ENCODE results near the gene WFIKKN1. TPM values are rescaled to one million over a fixed set of nuclear protein-coding genes. Genes with fewer than 3 reads are reported as not detected.

The WFIKKN1 gene
- total RNA-seq, 2 donors from 2014 or later: 7.7 to 11.6 TPM

DNA sequence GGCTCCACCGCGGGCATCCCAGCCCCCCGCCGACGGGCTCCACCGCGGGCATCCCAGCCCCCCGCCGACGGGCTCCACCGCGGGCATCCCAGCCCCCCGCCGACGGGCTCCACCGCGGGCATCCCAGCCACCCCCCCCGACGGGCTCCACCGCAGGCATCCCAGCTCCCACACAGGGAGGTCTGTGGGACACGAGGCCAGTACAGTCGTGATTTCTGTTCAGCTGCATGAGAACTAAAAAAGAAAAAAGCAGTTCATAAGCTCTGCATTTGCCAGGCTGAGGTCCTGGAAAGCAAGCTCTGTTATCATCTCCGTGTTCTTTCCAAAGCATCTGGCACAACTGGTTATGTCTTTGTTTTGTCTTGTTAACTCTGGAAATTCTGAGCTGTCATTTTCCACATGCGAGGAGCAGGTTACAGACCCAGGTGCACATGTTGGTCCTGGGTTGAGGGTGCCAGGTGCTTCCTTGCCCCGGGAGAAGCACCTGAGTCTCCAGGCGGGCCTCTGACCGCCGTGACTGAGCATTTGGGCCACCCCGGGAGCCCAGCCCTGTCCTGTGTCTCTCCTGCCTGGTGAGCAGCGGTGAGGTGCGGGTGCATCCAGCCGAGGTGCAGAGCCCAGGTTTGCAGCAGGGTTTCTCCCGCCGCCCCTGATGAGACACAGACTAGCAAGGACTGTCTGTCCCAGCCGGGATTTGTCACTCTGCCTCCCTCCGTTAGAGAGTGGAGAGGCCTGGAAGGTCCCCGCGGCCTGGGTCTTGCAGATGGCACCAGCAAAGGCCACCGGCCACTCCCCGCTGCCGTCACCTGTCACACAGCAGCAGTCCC lies 9.9 kb upstream of the WFIKKN1 start:
- WGBS, 2 experiments (ENCODE audit: insufficient coverage in 1 of 2, insufficient read length in 1 of 2): 95 to 98% methylated on average over 20 to 35 of the region's 41 CpGs
- TF ChIP-seq, protein P1, sequence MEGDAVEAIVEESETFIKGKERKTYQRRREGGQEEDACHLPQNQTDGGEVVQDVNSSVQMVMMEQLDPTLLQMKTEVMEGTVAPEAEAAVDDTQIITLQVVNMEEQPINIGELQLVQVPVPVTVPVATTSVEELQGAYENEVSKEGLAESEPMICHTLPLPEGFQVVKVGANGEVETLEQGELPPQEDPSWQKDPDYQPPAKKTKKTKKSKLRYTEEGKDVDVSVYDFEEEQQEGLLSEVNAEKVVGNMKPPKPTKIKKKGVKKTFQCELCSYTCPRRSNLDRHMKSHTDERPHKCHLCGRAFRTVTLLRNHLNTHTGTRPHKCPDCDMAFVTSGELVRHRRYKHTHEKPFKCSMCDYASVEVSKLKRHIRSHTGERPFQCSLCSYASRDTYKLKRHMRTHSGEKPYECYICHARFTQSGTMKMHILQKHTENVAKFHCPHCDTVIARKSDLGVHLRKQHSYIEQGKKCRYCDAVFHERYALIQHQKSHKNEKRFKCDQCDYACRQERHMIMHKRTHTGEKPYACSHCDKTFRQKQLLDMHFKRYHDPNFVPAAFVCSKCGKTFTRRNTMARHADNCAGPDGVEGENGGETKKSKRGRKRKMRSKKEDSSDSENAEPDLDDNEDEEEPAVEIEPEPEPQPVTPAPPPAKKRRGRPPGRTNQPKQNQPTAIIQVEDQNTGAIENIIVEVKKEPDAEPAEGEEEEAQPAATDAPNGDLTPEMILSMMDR (conservative IDR thresholded peaks at IDR 0.05): no peak
- H3K27me3 ChIP-seq (ENCODE audit: control insufficient read depth, insufficient read depth, low read length, poor library complexity, severe bottlenecking): no peaks in the 10 kb centered on the region
- H3K9ac ChIP-seq (ENCODE audit: extremely low read depth, low read length, poor library complexity, severe bottlenecking): no peak overlapping the region
- no peaks in the 10 kb centered on the region for H3K9me3 Mint-ChIP-seq
- no peaks in the 10 kb centered on the region for H3K4me1 ChIP-seq (ENCODE audit: control insufficient read depth, insufficient read depth, low read length)
- H3K27ac ChIP-seq (ENCODE audit: low read depth, low read length): peak overlapping the region; percentile 38
- no peak overlapping the region for H3K27ac Mint-ChIP-seq
- no peak overlapping the region for H3K4me3 Mint-ChIP-seq
- H3K36me3 ChIP-seq (ENCODE audit: control insufficient read depth, insufficient read depth, low read length): no peaks in the 10 kb centered on the region
- H3K27me3 Mint-ChIP-seq (ENCODE audit: insufficient read depth): no peaks in the 10 kb centered on the region
- no peaks in the 10 kb centered on the region for H3K36me3 Mint-ChIP-seq (ENCODE audit: low read depth)
- no peaks in the 10 kb centered on the region for H3K9me3 ChIP-seq (ENCODE audit: control insufficient read depth, low read length)
- no peak overlapping the region for H3K4me3 ChIP-seq (ENCODE audit: low read length)
- peaks cover 10% of the 10 kb centered on the region for H3K4me1 Mint-ChIP-seq
- no peak for DNase-seq

DNA sequence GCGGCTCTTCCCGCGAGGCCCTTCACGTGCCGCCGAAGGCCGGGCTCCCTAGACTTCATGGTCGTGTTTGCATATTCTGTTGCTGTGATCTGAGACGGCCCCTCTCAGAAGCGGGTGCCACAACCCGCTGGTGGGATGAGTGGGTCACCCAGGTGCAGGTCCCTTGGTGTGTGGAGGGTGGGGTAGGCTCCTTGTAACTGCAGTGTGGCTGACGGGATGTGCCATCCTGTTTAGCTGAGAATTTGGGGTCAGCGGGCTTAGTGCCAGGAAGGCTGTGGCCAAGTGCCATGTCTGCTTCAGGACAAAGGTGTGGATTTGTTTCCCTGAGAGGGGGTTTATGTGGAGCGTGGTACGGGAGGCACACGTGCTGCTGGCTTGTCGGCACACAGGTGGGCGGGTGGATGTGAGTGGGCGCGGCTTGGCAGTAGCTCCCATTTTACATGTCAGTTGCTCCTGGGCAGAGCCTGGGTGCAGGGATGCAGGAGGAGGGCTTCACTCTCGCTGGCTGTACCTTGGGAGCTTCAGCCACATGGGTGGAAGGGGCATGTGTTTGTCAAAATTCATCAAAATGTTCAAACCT lies 9.2 kb upstream of the WFIKKN1 start:
- Histone ChIP-seq H3K27ac (ENCODE audit: low read depth, low read length) (peak overlapping the region; percentile 38), H3K36me3 (ENCODE audit: control insufficient read depth, insufficient read depth, low read length) (no peaks in the 10 kb centered on the region), H3K9ac (ENCODE audit: extremely low read depth, low read length, poor library complexity, severe bottlenecking) (no peak overlapping the region), H3K4me3 (ENCODE audit: low read length) (no peak overlapping the region), H3K9me3 (ENCODE audit: control insufficient read depth, low read length) (no peaks in the 10 kb centered on the region), H3K27me3 (ENCODE audit: control insufficient read depth, insufficient read depth, low read length, poor library complexity, severe bottlenecking) (no peaks in the 10 kb centered on the region), H3K4me1 (ENCODE audit: control insufficient read depth, insufficient read depth, low read length) (no peaks in the 10 kb centered on the region)
- H3K4me3 Mint-ChIP-seq: no peak overlapping the region
- no peaks in the 10 kb centered on the region for H3K27me3 Mint-ChIP-seq (ENCODE audit: insufficient read depth)
- TF ChIP-seq, protein P1 (conservative IDR thresholded peaks at IDR 0.05): no peak
- no peak for DNase-seq
- H3K36me3 Mint-ChIP-seq (ENCODE audit: low read depth): peaks cover 4% of the 10 kb centered on the region
- H3K9me3 Mint-ChIP-seq: no peaks in the 10 kb centered on the region
- H3K4me1 Mint-ChIP-seq: peaks cover 10% of the 10 kb centered on the region
- peak overlapping the region; percentile 48 for H3K27ac Mint-ChIP-seq
- WGBS, 2 experiments (ENCODE audit: insufficient coverage in 1 of 2, insufficient read length in 1 of 2): 90 to 93% methylated on average over 14 to 21 of the region's 21 CpGs

DNA sequence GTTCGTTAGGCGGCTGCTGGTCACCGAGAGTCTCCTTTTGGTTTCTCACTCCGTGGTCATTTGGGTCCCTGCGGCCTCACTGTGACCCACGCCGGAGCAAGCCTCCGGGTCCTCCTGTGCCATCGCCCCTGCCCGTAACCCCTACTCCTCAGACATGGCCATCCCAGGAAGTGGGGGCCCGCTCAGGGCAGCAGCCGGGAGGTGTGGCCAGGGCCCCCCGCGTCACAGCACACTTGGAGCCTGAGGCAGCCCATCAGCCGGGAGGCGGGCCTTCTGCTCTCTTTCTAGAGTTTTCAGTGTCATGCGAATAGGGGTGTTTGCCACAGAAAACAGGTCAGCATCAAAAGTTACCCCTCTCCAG lies 7.9 kb upstream of the WFIKKN1 start:
- no peaks in the 10 kb centered on the region for H3K4me1 ChIP-seq (ENCODE audit: control insufficient read depth, insufficient read depth, low read length)
- no peak overlapping the region for H3K9ac ChIP-seq (ENCODE audit: extremely low read depth, low read length, poor library complexity, severe bottlenecking)
- Mint-ChIP-seq H3K4me3 (no peak overlapping the region), H3K9me3 (no peaks in the 10 kb centered on the region), H3K27ac (no peak overlapping the region), H3K27me3 (ENCODE audit: insufficient read depth) (no peaks in the 10 kb centered on the region), H3K4me1 (peaks cover 10% of the 10 kb centered on the region), H3K36me3 (ENCODE audit: low read depth) (peaks cover 10% of the 10 kb centered on the region)
- 91 to 97% methylated on average over 16 to 17 of the region's 17 CpGs for WGBS, 2 experiments (ENCODE audit: insufficient coverage in 1 of 2, insufficient read length in 1 of 2)
- H3K27me3 ChIP-seq (ENCODE audit: control insufficient read depth, insufficient read depth, low read length, poor library complexity, severe bottlenecking): no peaks in the 10 kb centered on the region
- H3K36me3 ChIP-seq (ENCODE audit: control insufficient read depth, insufficient read depth, low read length): no peaks in the 10 kb centered on the region
- H3K9me3 ChIP-seq (ENCODE audit: control insufficient read depth, low read length): no peaks in the 10 kb centered on the region
- no peak for DNase-seq
- TF ChIP-seq, protein P1 (conservative IDR thresholded peaks at IDR 0.05): no peak
- H3K4me3 ChIP-seq (ENCODE audit: low read length): no peak overlapping the region
- no peak overlapping the region for H3K27ac ChIP-seq (ENCODE audit: low read depth, low read length)
